Activated CD8-positive, alpha-beta memory T cell treated with anti-CD3 and anti-CD28 coated beads, Interleukin-2, amount 50 U/mL, for 24 hours (primary cell): Measurements from ENCODE around the gene FAM227B.
"Not testable (repeated sequence)": the region's sequence is repeated elsewhere in the genome, so short reads cannot be mapped to it uniquely, and the experiment has no call there.

Source experiments
- DNase-seq: peaks from one replicate; pipeline ENCODE4 v3.0.0-alpha.2; 2020; ENCODE audit errors: extremely low read depth

Gene FAM227B

GRCh38 chr15:49438962-49439631 is 181.5 kb downstream of the FAM227B start:
- no peak for DNase-seq

GRCh38 chr15:49436751-49437150 is 183.9 kb downstream of the FAM227B start:
- no peak for DNase-seq

GRCh38 chr15:49435174-49435573 is 185.4 kb downstream of the FAM227B start:
- DNase-seq, result no peak

- DNase-seq, result no peak
These were observed 190.6 kb downstream of the FAM227B start for GRCh38 chr15:49430046-49430445.

GRCh38 chr15:49428409-49429095 is 192.1 kb downstream of the FAM227B start:
- DNase-seq, result no peak

- DNase-seq, result no peak
These were observed 193.2 kb downstream of the FAM227B start for GRCh38 chr15:49427372-49427771.

- no peak for DNase-seq
These were observed 195.7 kb downstream of the FAM227B start for GRCh38 chr15:49424954-49425353.

GRCh38 chr15:49423901-49424550 is 196.6 kb downstream of the FAM227B start:
- DNase-seq, result no peak

GRCh38 chr15:49423021-49423420 is 197.6 kb downstream of the FAM227B start, which contains the start of gene FGF7:
TSS of gene FGF7 (plus strand) at chr15:49423242. CDS start at chr15:49424298, 1,056 bp downstream.
- no peak for DNase-seq

GRCh38 chr15:49421991-49422390 is 198.6 kb downstream of the FAM227B start:
- DNase-seq, result no peak

GRCh38 chr15:49418811-49419210 is 201.8 kb downstream of the FAM227B start:
- DNase-seq, result no peak

GRCh38 chr15:49415638-49416037 is 205.0 kb downstream of the FAM227B start:
- no peak for DNase-seq

GRCh38 chr15:49415149-49415548 is 205.5 kb downstream of the FAM227B start:
- DNase-seq, result no peak

- DNase-seq, result no peak
These were observed 207.8 kb downstream of the FAM227B start for GRCh38 chr15:49412797-49413196.

GRCh38 chr15:49410641-49411040 is 210.0 kb downstream of the FAM227B start:
- no peak for DNase-seq

GRCh38 chr15:49406352-49407118 is 214.1 kb downstream of the FAM227B start:
- DNase-seq, result no peak

GRCh38 chr15:49402515-49403296 is 217.9 kb downstream of the FAM227B start:
- not testable (repeated sequence) for DNase-seq

GRCh38 chr15:49387471-49387870 is 233.1 kb downstream of the FAM227B start:
- DNase-seq, result no peak

- no peak for DNase-seq
These were observed 237.4 kb downstream of the FAM227B start for GRCh38 chr15:49383266-49383665.

GRCh38 chr15:49382394-49382793 is 238.2 kb downstream of the FAM227B start:
- no peak for DNase-seq

GRCh38 chr15:49380912-49381311 is 239.7 kb downstream of the FAM227B start:
- DNase-seq, result no peak
